SK-N-SH (cell line): ENCODE data around the gene STPG2. TPM values are rescaled to one million over a fixed set of nuclear protein-coding genes. Genes with fewer than 3 reads are reported as not detected.

Experiments
- CTCF ChIA-PET: fragments of 300-600, 350-600 bp; formaldehyde crosslinking; extraction: SDS; loops from one replicate; lab custom pipeline; 2021; lab: Yijun Ruan, JAX
- POLR2A ChIA-PET: fragments of 350-600 bp; sonication (Branson Sonifier 250); formaldehyde crosslinking; extraction: SDS; loops from one replicate; lab custom pipeline; 2020; ENCODE audit warnings: antibody characterized with exemption, inconsistent platforms; lab: Yijun Ruan, JAX
- DNase-seq: peaks from one replicate; pipeline ENCODE4 v3.0.0; 2012
- H2AFZ ChIP-seq: fragments of 200-600 bp; sonication (generic); 2 replicates; pipeline ENCODE4 v1.8.1; 2016; ENCODE audit warnings: antibody characterized with exemption, mild to moderate bottlenecking, low read depth
- H3F3A ChIP-seq: fragments of 200-600 bp; sonication (generic); replicated peaks from 2 replicates; pipeline ENCODE3; 2016; ENCODE audit warnings: antibody characterized with exemption, mild to moderate bottlenecking; ENCODE audit not compliant: insufficient read depth
- H3K27ac ChIP-seq, 2 experiments: fragments of 200-500 bp in 1 of 2; fragments of 200-600 bp in 1 of 2; sonication (Bioruptor generic) in 1 of 2; sonication (generic), shearing (Covaris generic) in 1 of 2; 2 replicates each; pipeline versions ENCODE4 v1.5.1 to v1.6.1; 2014 to 2016; ENCODE audit warnings: low read depth in 2 of 2, inconsistent platforms in 1 of 2, low read length in 1 of 2, mild to moderate bottlenecking in 1 of 2, mixed read lengths in 1 of 2
- H3K27me3 ChIP-seq: fragments of 200-600 bp; sonication (generic), shearing (Covaris generic); 2 replicates; pipeline ENCODE4 v1.6.1; 2016; ENCODE audit warnings: mixed run types; ENCODE audit not compliant: insufficient read depth
- H3K36me3 ChIP-seq, 2 experiments: fragments of 200-500 bp in 1 of 2; fragments of 200-600 bp in 1 of 2; sonication (Bioruptor generic) in 1 of 2; sonication (generic) in 1 of 2; replicated peaks in 1 of 2; 2 replicates each; pipeline versions ENCODE3 to v1.5.1; 2014 to 2016; ENCODE audit warnings: low read length in 1 of 2, mild to moderate bottlenecking in 1 of 2; ENCODE audit not compliant: insufficient read depth in 2 of 2, control insufficient read depth in 1 of 2
- H3K4me1 ChIP-seq, 2 experiments: fragments of 200-500 bp in 1 of 2; fragments of 200-600 bp in 1 of 2; sonication (Bioruptor generic) in 1 of 2; sonication (generic), shearing (Covaris generic) in 1 of 2; 2 replicates each; pipeline versions ENCODE4 v1.5.1 to v1.6.1; 2014 to 2016; ENCODE audit warnings: low read depth in 1 of 2, low read length in 1 of 2, mixed run types in 1 of 2; ENCODE audit not compliant: insufficient read depth in 2 of 2, control insufficient read depth in 1 of 2
- H3K4me2 ChIP-seq: fragments of 200-600 bp; sonication (generic), shearing (Covaris generic); 2 replicates; pipeline ENCODE4 v1.6.1; 2017; ENCODE audit warnings: mixed run types
- H3K4me3 ChIP-seq, 2 experiments: fragments of 200-500 bp in 1 of 2; fragments of 200-600 bp in 1 of 2; sonication (Bioruptor generic) in 1 of 2; sonication (generic), shearing (Covaris generic) in 1 of 2; 2 replicates each; pipeline versions ENCODE4 v1.5.1 to v1.8.1; 2014 to 2016; ENCODE audit warnings: low read depth in 2 of 2, inconsistent platforms in 1 of 2, low read length in 1 of 2, mild to moderate bottlenecking in 1 of 2, mixed read lengths in 1 of 2, moderate library complexity in 1 of 2
- H3K79me2 ChIP-seq: fragments of 200-600 bp; sonication (generic); 2 replicates; pipeline ENCODE4 v1.8.1; 2017; ENCODE audit warnings: mild to moderate bottlenecking; ENCODE audit not compliant: insufficient read depth
- H3K9ac ChIP-seq: fragments of 200-600 bp; sonication (generic); 2 replicates; pipeline ENCODE4 v1.6.1; 2017; ENCODE audit warnings: mixed run types
- H3K9me2 ChIP-seq: fragments of 200-600 bp; sonication (generic); 2 replicates; pipeline ENCODE4 v1.6.1; 2017; ENCODE audit warnings: mixed run types
- H3K9me3 ChIP-seq: fragments of 200-600 bp; sonication (generic); 2 replicates; pipeline ENCODE4 v1.6.1; 2017; ENCODE audit warnings: mixed run types, mild to moderate bottlenecking, moderate library complexity
- H4K20me1 ChIP-seq: fragments of 200-600 bp; sonication (generic); 2 replicates; pipeline ENCODE4 v1.6.1; 2017; ENCODE audit warnings: mild to moderate bottlenecking, mixed run types; ENCODE audit not compliant: insufficient read depth
- ELF1 ChIP-seq: IDR thresholded peaks from 2 replicates; pipeline ENCODE4 v1.4.0; 2012
- EP300 ChIP-seq, 2 experiments: IDR thresholded peaks; 2 replicates each; pipeline versions ENCODE4 v1.4.0 to v1.6.1; 2012; ENCODE audit warnings: borderline replicate concordance in 1 of 2, low read depth in 1 of 2, low read length in 1 of 2
- FOSL2 ChIP-seq: IDR thresholded peaks from 2 replicates; pipeline ENCODE4 v1.4.0; 2012; ENCODE audit warnings: low read depth, mild to moderate bottlenecking, moderate library complexity, borderline replicate concordance
- FOXJ3 ChIP-seq: sonication (generic); formaldehyde crosslinking; IDR thresholded peaks from 2 replicates; pipeline ENCODE4 v1.5.1; 2020; ENCODE audit warnings: mild to moderate bottlenecking, missing genetic modification reagents
- FOXM1 ChIP-seq: IDR thresholded peaks from 2 replicates; pipeline ENCODE4 v1.4.0; 2012; ENCODE audit warnings: low read depth, mild to moderate bottlenecking
- GABPA ChIP-seq: IDR thresholded peaks from 2 replicates; pipeline ENCODE4 v1.4.0; 2012; ENCODE audit warnings: low read depth, mild to moderate bottlenecking
- GATA2 ChIP-seq: sonication (generic); formaldehyde crosslinking; IDR thresholded peaks from 2 replicates; pipeline ENCODE4 v1.5.0; 2020; ENCODE audit warnings: mild to moderate bottlenecking, missing genetic modification reagents
- MEF2A ChIP-seq: IDR thresholded peaks from 2 replicates; pipeline ENCODE4 v1.4.0; 2012; ENCODE audit warnings: low read depth, borderline replicate concordance
- MXI1 ChIP-seq: IDR thresholded peaks from 2 replicates; pipeline ENCODE4 v1.6.1; 2012; ENCODE audit warnings: mild to moderate bottlenecking, low read depth, low read length, improper control_type of control experiment
- NFIC ChIP-seq: IDR thresholded peaks from 2 replicates; pipeline ENCODE4 v1.4.0; 2012; ENCODE audit warnings: borderline replicate concordance
- NRF1 ChIP-seq: IDR thresholded peaks from 2 replicates; pipeline ENCODE4 v1.6.1; 2012; ENCODE audit warnings: low read depth, mild to moderate bottlenecking, low read length
- POLR2AphosphoS5 ChIP-seq: IDR thresholded peaks from 2 replicates; pipeline ENCODE4 v1.6.1; 2012; ENCODE audit warnings: low read depth, low read length
- RAD21 ChIP-seq: IDR thresholded peaks from 2 replicates; pipeline ENCODE4 v1.6.1; 2012; ENCODE audit warnings: mild to moderate bottlenecking, low read length
- RCOR1 ChIP-seq: fragments of 150-350 bp; IDR thresholded peaks from 2 replicates; pipeline ENCODE4 v1.6.1; 2017; ENCODE audit warnings: antibody characterized with exemption, low read length
- RFX5 ChIP-seq: IDR thresholded peaks from 2 replicates; pipeline ENCODE4 v1.6.1; 2012; ENCODE audit warnings: mild to moderate bottlenecking, improper control_type of control experiment, low read length
- SIN3A ChIP-seq: IDR thresholded peaks from 2 replicates; pipeline ENCODE4 v1.6.1; 2012; ENCODE audit warnings: low read depth, mild to moderate bottlenecking, low read length, moderate library complexity, borderline replicate concordance
- TAF1 ChIP-seq: IDR thresholded peaks from 2 replicates; pipeline ENCODE4 v1.6.1; 2012; ENCODE audit warnings: low read depth, mild to moderate bottlenecking, low read length, moderate library complexity, borderline replicate concordance
- TCF12 ChIP-seq: IDR thresholded peaks from 2 replicates; pipeline ENCODE4 v1.4.0; 2012
- TEAD4 ChIP-seq: IDR thresholded peaks from 2 replicates; pipeline ENCODE4 v1.4.0; 2012; ENCODE audit warnings: mild to moderate bottlenecking, borderline replicate concordance; ENCODE audit not compliant: insufficient read depth
- WGBS: methylation state at CpG from one replicate; pipeline ENCODE4 v1.1.6; 2017; ENCODE audit warnings: low lambda C conversion rate; 5-methylcytosine and 5-hydroxymethylcytosine counted together
- polyA plus RNA-seq, 3 experiments: library from polyadenylated mRNA; depleted of rRNA; stranded (reverse); fragments of >200 nt; gene quantifications; 2 replicates each; pipeline ENCODE4 v1.2.3, GENCODE V29; 2012
- TF ChIP-seq, protein P1 (sequence below): IDR thresholded peaks from 2 replicates; pipeline ENCODE4; 2012
- TF ChIP-seq, protein P2 (sequence below): fragments of 200-600 bp; sonication (generic); IDR thresholded peaks from 2 replicates; pipeline ENCODE4 v1.6.1; 2017; ENCODE audit warnings: antibody characterized with exemption, mild to moderate bottlenecking, moderate library complexity
- TF ChIP-seq, protein P3 (sequence below): IDR thresholded peaks from 2 replicates; pipeline ENCODE4 v1.4.0; 2012; ENCODE audit warnings: low read depth
- TF ChIP-seq, protein P4 (sequence below): IDR thresholded peaks from 2 replicates; pipeline ENCODE4 v1.6.1; 2012; ENCODE audit warnings: mild to moderate bottlenecking, low read depth, low read length, moderate library complexity

The STPG2 gene
- polyA plus RNA-seq, 1 of the 3 experiments (the other 2 are of a cell fraction): not detected

DNA sequence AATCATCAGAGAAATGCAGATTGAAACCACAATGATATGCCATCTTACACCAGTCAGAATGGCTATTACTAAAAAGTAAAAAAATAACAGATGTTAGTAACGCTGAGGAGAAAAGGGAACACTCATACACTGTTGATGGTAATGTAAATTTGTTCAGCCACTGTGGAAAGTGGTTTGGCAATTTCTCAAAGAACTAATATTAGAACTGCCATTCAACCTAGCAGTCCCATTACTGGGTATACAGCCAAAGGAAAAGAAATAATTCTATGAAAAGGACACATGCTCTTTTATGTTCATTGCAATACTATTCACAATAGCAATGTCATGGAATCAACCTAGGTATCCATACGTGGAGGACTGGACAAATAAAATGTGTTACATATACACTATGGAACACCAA, 566.3 kb downstream of the STPG2 start:
- H3F3A ChIP-seq: no peaks in the 10 kb centered on the region
- H3K27me3 ChIP-seq: no peaks in the 10 kb centered on the region
- no peak overlapping the region for H3K9ac ChIP-seq
- no peaks in the 10 kb centered on the region for H3K9me2 ChIP-seq
- POLR2A ChIA-PET: no interaction called here
- 56% methylated on average over 2 of the region's 2 CpGs for WGBS
- H3K4me1 ChIP-seq: no peaks in the 10 kb centered on the region
- CTCF ChIA-PET: no interaction called here
- no peak overlapping the region for H3K4me2 ChIP-seq
- no peaks in the 10 kb centered on the region for H4K20me1 ChIP-seq
- H3K79me2 ChIP-seq: no peaks in the 10 kb centered on the region; the same call in 1 of the 2 replicates
- no peak overlapping the region for H2AFZ ChIP-seq
- no peaks in the 10 kb centered on the region for H3K36me3 ChIP-seq
- no peak overlapping the region for H3K27ac ChIP-seq
- DNase-seq: no peak
- no peaks in the 10 kb centered on the region for H3K9me3 ChIP-seq
- TF ChIP-seq, protein P1, sequence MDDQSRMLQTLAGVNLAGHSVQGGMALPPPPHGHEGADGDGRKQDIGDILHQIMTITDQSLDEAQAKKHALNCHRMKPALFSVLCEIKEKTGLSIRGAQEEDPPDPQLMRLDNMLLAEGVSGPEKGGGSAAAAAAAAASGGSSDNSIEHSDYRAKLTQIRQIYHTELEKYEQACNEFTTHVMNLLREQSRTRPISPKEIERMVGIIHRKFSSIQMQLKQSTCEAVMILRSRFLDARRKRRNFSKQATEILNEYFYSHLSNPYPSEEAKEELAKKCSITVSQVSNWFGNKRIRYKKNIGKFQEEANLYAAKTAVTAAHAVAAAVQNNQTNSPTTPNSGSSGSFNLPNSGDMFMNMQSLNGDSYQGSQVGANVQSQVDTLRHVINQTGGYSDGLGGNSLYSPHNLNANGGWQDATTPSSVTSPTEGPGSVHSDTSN: no peak
- no peak for TF ChIP-seq NFIC
- TF ChIP-seq EP300 (IDR thresholded peaks at IDR 0.05; ENCODE audit: borderline replicate concordance in 1 of 2, low read depth in 1 of 2, low read length in 1 of 2): no peak
- TF ChIP-seq, protein P2, sequence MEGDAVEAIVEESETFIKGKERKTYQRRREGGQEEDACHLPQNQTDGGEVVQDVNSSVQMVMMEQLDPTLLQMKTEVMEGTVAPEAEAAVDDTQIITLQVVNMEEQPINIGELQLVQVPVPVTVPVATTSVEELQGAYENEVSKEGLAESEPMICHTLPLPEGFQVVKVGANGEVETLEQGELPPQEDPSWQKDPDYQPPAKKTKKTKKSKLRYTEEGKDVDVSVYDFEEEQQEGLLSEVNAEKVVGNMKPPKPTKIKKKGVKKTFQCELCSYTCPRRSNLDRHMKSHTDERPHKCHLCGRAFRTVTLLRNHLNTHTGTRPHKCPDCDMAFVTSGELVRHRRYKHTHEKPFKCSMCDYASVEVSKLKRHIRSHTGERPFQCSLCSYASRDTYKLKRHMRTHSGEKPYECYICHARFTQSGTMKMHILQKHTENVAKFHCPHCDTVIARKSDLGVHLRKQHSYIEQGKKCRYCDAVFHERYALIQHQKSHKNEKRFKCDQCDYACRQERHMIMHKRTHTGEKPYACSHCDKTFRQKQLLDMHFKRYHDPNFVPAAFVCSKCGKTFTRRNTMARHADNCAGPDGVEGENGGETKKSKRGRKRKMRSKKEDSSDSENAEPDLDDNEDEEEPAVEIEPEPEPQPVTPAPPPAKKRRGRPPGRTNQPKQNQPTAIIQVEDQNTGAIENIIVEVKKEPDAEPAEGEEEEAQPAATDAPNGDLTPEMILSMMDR: no peak
- no peak for TF ChIP-seq ELF1
- H3K4me3 ChIP-seq: no peak overlapping the region

DNA sequence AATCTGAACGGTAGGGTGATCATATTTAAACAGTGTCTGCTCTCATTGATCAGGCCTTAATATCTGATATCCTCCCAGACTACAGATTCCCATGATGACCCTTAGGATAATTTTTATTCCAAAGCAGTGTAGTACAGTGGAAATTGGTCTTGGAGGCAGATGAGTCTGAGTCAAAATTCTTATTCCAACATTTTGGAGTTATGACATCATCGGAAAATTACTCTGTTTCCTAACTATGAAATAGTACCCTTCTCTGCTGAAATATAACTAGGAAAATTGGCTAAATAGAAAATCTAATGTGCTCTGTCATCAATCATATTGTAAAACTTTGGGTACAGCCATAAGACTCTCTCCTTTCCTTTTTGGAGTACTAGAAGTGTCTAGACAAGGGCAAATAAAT, 583.3 kb downstream of the STPG2 start:
- H4K20me1 ChIP-seq: no peaks in the 10 kb centered on the region
- CTCF ChIA-PET: no interaction called here
- no peak overlapping the region for H3K9ac ChIP-seq
- H3K36me3 ChIP-seq: no peaks in the 10 kb centered on the region
- H3F3A ChIP-seq: no peaks in the 10 kb centered on the region
- DNase-seq: no peak
- no peak overlapping the region for H3K4me2 ChIP-seq
- 58% methylated on average over 2 of the region's 2 CpGs for WGBS
- H3K9me2 ChIP-seq: no peaks in the 10 kb centered on the region
- H3K4me1 ChIP-seq: no peaks in the 10 kb centered on the region
- no peaks in the 10 kb centered on the region for H3K27me3 ChIP-seq
- TF ChIP-seq RAD21 (no peak), POLR2AphosphoS5 (no peak), FOXM1 (no peak), TEAD4 (no peak), RCOR1 (no peak), MEF2A (no peak), GATA2 (CRISPR knock-in tag) (no peak), RFX5 (no peak), NRF1 (no peak), MXI1 (no peak), SIN3A (no peak), FOXJ3 (CRISPR knock-in tag) (no peak), TCF12 (no peak), TAF1 (no peak), FOSL2 (no peak), GABPA (no peak)
- TF ChIP-seq, protein P3, sequence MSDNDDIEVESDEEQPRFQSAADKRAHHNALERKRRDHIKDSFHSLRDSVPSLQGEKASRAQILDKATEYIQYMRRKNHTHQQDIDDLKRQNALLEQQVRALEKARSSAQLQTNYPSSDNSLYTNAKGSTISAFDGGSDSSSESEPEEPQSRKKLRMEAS: no peak
- TF ChIP-seq, protein P4, sequence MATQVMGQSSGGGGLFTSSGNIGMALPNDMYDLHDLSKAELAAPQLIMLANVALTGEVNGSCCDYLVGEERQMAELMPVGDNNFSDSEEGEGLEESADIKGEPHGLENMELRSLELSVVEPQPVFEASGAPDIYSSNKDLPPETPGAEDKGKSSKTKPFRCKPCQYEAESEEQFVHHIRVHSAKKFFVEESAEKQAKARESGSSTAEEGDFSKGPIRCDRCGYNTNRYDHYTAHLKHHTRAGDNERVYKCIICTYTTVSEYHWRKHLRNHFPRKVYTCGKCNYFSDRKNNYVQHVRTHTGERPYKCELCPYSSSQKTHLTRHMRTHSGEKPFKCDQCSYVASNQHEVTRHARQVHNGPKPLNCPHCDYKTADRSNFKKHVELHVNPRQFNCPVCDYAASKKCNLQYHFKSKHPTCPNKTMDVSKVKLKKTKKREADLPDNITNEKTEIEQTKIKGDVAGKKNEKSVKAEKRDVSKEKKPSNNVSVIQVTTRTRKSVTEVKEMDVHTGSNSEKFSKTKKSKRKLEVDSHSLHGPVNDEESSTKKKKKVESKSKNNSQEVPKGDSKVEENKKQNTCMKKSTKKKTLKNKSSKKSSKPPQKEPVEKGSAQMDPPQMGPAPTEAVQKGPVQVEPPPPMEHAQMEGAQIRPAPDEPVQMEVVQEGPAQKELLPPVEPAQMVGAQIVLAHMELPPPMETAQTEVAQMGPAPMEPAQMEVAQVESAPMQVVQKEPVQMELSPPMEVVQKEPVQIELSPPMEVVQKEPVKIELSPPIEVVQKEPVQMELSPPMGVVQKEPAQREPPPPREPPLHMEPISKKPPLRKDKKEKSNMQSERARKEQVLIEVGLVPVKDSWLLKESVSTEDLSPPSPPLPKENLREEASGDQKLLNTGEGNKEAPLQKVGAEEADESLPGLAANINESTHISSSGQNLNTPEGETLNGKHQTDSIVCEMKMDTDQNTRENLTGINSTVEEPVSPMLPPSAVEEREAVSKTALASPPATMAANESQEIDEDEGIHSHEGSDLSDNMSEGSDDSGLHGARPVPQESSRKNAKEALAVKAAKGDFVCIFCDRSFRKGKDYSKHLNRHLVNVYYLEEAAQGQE: no peak
- TF ChIP-seq, all 33 proteins: peak for 0
- no peak overlapping the region for H2AFZ ChIP-seq
- POLR2A ChIA-PET: no interaction called here
- no peak overlapping the region for H3K4me3 ChIP-seq
- H3K79me2 ChIP-seq: no peaks in the 10 kb centered on the region
- no peak overlapping the region for H3K27ac ChIP-seq
- no peaks in the 10 kb centered on the region for H3K9me3 ChIP-seq
